ENCODE measurements around the gene GPR35. TPM values are rescaled to one million over a fixed set of nuclear protein-coding genes. Genes with fewer than 3 reads are reported as not detected.

Gene GPR35
- total and polyA plus RNA-seq, 2 donors (not counting 1 experiment from before 2014, with no cell fraction given) = 1.2 TPM; not detected in 1

Other genes with a start within 250 kb of the GPR35 start
- gene GPC1, start 189.8 kb upstream of the GPR35 start, total RNA-seq = 67.8 and 218 TPM in 2 replicates
- 113 and 147 TPM in 2 replicates for gene GPC1, start 189.8 kb upstream of the GPR35 start, polyA plus RNA-seq
- 3.9 and 7.4 TPM in 2 replicates for gene ANKMY1, start 67.5 kb upstream of the GPR35 start, total RNA-seq
- 2.5 and 2.8 TPM in 2 replicates for gene ANKMY1, start 67.5 kb upstream of the GPR35 start, polyA plus RNA-seq
- gene DUSP28, start 65.1 kb upstream of the GPR35 start, total RNA-seq = 1.8 and 2.5 TPM in 2 replicates
- gene DUSP28, start 65.1 kb upstream of the GPR35 start, polyA plus RNA-seq = 2.8 and 3.9 TPM in 2 replicates
- 10.3 and 20.6 TPM in 2 replicates for gene RNPEPL1, start 57.0 kb upstream of the GPR35 start, total RNA-seq
- 7.9 and 10.0 TPM in 2 replicates for gene RNPEPL1, start 57.0 kb upstream of the GPR35 start, polyA plus RNA-seq
- gene CAPN10, start 38.7 kb upstream of the GPR35 start, total RNA-seq = 17.2 and 23.0 TPM in 2 replicates
- gene CAPN10, start 38.7 kb upstream of the GPR35 start, polyA plus RNA-seq = 3.6 and 4.0 TPM in 2 replicates
- gene AQP12B, start 57.4 kb downstream of the GPR35 start, total RNA-seq = not detected in 2 replicates
- gene AQP12B, start 57.4 kb downstream of the GPR35 start, polyA plus RNA-seq = not detected in 2 replicates
- not detected in 2 replicates for gene AQP12A, start 66.4 kb downstream of the GPR35 start, total RNA-seq
- not detected in 2 replicates for gene AQP12A, start 66.4 kb downstream of the GPR35 start, polyA plus RNA-seq
- gene KIF1A, start 194.7 kb downstream of the GPR35 start, total RNA-seq = not detected in 2 replicates
- 0.01 and 0.05 TPM in 2 replicates for gene KIF1A, start 194.7 kb downstream of the GPR35 start, polyA plus RNA-seq
- not detected in 2 replicates for gene AGXT, start 243.3 kb downstream of the GPR35 start, total RNA-seq
- not detected in 2 replicates for gene AGXT, start 243.3 kb downstream of the GPR35 start, polyA plus RNA-seq